ENCODE results near the gene SSTR3.

GRCh38 chr22:37169406-37169805 lies 42.9 kb downstream of the SSTR3 start:
- TF ChIP-seq GATA2 (IDR thresholded peaks at IDR 0.05; ENCODE audit: low read depth, low read length), result no peak
- no peak for TF ChIP-seq GATA3 (IDR thresholded peaks at IDR 0.05; ENCODE audit: low read depth, low read length)

All from SH-SY5Y (cell line).